Tongue (tissue), 2 donors: ENCODE results near the gene INPP5A. TPM values are rescaled to one million over a fixed set of nuclear protein-coding genes. Genes with fewer than 3 reads are reported as not detected.
"Not testable (repeated sequence)": the region's sequence is repeated elsewhere in the genome, so short reads cannot be mapped to it uniquely, and the experiment has no call there.

Experiments used
- DNase-seq: peaks from one replicate; pipeline ENCODE4 v3.0.0-alpha.2; 2015
- total RNA-seq: library from RNA; depleted of rRNA; stranded (reverse); fragments of >200 nt; gene quantifications from one replicate; pipeline ENCODE4 v1.2.3, GENCODE V29; 2014

The INPP5A gene, protein sequence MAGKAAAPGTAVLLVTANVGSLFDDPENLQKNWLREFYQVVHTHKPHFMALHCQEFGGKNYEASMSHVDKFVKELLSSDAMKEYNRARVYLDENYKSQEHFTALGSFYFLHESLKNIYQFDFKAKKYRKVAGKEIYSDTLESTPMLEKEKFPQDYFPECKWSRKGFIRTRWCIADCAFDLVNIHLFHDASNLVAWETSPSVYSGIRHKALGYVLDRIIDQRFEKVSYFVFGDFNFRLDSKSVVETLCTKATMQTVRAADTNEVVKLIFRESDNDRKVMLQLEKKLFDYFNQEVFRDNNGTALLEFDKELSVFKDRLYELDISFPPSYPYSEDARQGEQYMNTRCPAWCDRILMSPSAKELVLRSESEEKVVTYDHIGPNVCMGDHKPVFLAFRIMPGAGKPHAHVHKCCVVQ
- 115 TPM for total RNA-seq

DNA sequence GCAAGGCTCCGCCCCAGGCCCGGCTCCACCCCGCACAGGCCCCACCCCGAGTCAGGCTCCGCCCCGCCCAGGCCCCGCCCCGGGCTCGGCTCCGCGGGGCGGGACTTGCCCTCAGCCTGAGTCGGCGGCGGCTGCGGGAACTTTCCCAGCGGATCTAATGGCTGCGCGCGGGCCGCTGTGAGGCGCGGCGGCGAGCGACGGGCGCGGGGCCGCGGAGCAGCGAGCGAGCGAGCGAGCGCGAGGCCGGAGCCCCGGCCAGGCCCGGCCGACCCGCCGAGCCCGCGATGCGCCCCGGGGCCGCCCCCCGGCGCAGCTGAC lies at the start of gene INPP5A:
INPP5A (plus strand) TSS at position 104 of the 318 bp plus-strand sequence. CDS start 310 bp downstream, outside the sequence.
- no peak for DNase-seq

DNA sequence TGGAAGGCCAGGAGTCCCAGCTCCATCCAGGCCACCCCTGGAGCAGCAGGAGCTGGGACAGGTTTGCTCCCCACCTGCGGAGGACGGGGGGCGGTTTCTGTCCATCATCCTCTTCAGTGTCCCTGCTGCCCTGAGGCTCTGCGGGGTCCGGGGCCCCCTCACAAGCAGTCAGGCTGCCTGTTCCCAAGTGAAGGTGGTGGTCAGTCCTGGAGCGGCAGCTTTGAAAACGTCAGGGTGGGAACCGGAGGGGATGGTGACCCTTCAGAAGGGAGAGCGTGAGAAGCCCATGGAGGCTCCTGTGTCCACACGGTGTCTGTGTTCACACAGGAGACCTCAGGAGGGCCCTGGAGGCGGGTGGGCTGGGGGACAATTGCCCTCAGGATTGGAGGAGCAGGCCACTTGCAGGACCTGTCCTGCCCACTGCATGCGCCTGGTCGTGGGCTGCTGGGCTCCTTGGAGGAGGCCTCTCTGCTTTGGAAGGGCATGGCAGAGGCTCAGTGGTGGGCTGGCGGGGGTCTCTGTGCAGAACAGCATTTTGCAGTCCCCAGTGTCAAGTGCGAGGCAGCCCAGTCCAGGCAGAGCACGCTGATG lies 49.3 kb upstream of the INPP5A start:
- DNase-seq = no peak

DNA sequence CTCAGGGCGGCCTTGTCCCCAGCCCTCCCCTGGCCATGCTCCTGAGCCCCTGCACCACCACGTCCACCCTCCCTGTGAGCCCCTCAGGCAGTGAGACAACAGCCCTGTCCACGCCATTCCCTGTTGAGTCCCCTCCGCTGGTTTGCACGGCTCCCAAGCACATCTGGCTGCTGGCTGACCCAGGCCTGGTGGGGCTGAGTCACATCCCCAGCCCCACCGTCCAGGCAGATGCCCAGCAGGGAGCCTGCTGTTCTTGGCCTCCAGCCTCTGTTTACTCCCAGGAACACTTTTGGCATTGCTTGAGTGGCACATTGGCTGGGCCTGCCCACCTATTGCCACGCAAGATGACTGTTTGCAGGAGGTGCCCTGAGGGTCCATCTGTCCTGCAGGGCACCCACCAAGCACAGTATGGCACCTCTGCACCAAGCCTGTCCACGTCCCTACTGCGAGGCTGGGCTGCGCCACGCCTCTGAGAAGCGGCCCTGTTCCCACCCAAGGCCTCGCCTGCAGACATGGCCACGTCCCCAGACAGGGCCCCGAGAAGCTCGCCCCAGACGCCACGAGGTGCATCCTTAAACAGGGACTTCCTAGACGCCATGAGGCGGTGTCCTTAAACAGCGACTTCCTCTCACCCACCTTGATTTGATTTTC lies 48.4 kb upstream of the INPP5A start:
- DNase-seq = no peak

DNA sequence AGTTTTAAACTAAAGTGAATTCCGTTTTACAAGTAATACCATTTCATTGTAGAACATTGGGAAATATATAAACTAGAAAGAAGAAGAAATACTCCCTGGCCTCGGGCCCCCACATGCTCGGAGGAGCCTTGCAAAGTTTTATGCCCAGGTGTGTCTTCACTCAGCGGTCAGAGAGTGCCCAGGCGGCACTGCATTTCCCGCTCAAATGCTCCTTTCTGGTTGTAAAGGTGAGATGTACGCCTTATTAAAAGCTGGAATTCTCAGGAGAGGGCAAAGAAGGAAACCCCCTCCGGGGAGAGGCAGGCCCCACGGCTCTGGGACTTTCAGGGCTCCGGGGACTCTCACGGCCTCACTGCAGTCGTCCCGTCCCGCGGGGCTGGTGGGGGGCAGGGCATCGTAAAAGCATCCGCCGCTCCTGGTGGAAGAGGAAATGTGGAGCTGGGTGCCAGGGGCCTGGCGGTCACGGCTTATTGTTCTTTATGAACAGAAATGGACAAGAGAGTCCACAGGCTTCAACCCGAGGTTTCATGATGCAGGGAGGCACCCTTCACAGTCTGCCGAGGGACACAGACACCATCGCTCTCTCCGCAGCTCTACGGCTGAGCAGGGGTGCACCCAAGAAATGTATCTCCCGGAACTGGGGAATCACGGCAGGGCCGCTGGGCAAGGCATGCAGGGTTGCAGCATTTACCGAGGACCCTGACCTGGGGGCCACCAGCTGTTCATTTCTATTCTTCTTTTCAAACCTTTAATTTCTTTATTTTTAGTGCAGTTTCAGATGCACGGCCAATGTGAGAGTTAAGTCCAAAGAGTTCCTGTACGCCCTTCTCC lies 47.7 kb upstream of the INPP5A start:
- no peak for DNase-seq

DNA sequence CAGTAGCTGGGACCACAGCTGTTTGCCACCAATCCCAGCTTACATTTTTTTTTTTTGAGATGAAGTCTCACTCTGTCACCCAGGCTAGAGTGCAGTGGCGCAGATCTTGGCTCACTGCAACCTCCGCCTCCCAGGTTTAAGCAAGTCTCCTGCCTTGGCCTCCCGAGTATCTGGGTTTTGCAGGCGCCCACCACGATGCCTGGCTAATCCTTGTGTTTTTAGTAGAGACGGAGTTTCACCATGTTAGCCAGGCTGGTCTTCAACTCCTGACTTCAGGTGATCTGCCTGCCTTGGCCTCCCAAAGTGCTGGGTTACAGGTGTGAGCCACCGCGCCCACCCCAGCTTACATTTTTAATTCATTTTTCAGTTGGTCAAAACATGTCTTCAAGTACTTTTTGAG lies 46.1 kb upstream of the INPP5A start:
- DNase-seq = not testable (repeated sequence)

DNA sequence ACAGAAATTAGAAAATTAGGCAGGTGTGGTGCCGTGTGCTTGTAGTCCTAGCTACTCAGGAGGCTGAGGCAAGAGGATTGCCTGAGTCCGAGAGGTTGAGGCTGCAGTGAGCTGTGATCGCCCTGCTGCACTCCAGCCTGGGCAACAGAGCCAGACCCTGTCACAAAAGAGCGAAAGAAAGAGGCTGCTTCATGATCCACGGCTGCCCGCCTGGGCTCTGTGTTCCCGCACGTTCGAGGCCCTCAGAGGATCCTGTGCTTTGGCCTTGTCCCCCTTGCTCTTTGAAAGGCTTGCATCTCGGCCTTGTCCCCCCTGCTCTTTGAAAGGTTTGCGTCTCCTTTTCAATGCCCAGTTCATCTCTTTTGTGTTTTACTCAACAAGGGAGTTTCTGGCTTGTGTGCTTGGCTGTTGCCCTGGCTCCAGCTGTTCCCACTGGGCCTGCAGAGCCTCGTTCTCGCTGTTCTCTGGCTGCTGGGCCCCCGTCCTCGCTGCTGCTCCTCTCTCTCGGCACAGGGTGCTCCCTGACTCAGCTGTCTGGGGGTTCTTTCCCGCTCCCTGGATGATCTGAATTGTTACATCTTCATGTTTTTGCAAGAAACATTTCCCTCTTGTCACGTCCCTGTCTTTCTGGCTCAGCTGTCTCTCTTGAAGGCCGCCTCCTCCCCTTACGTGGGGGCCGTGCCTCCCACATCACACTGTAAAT lies 45.1 kb upstream of the INPP5A start:
- peak; percentile 48 for DNase-seq

DNA sequence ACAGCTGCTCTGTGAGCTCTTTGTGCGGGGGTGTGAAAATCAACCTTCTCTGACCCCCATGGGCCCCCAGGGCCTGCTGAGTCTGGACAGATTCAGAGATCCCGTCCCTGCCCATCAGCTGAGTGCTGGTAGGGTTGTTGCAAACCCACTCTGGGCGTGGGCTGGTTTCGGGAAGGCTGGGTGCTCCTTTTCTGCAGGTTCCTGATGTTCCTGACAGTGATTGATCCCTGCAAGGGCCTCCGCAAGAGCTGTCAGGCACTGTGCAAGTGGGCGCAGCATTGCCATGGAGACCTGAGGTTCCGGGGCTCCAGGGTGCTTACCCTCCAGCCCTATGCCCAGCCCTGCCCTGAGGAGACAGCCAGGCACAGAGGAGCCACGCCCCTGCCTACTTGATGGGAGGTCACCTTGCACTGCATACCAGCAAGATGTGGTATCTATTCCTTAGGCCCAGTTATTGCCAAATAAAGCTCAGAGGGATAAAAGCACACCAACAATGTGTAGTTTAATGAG lies 44.3 kb upstream of the INPP5A start:
- no peak for DNase-seq

DNA sequence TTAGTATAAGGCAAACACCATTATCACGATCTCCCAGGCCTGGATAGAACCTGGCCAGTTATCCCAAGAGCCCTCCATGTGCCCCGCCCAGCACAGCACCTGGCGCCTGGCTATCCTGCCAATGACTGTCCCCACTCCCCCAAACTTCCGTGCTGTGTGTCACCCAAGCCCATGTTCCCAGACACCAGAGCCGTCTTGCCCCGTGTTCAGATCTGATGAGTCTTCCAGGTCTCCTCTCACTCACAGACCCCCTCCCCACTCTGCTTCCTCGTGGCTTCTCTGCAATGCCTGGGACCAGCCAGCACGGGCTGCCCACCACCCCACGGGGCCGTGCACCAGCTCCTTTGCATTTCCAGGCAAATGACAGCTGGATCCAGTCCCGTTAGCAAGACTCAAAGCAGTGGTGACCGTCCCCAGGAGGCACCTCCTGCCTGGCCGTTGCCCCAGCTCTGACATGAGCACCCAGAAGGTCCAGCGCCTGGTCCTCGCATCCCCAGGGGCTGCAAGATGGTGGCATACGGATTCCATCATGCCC lies 43.8 kb upstream of the INPP5A start:
- DNase-seq = no peak

DNA sequence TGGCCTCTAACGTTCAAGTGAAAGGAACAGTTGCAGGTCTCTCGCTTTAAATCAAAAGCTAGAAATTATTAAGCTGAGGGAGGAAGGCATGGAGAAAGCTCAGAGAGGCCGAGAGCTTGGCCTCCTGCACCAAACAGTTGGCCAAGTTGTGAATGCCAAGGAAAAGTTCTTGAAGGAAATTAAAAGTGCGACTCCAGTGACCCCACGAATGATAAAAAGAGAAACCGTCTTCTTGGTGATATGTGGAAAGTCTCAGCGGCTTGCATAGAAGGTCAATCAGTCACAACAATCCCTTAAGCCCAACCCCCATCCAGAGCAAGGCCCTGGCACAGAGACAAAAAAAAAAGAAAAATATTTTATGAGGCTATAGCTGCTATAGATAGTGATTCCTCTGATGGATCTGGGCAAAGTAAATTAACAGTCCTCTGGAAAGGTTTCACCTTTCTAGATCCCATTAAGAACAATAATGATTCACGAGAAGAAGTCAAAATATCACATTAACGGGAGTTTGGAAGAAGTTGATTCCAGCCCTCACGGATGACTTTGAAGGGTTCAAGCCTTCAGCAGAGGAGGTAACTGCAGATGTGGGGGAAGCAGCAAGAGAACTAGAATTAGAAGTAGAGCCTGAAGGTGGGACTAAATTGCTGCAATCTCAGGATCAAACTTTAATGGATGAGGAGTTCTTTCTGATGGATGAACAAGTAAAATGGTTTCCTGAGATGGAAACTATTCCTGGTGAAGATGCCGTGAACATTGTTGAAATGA lies 42.5 kb upstream of the INPP5A start:
- DNase-seq = no peak

DNA sequence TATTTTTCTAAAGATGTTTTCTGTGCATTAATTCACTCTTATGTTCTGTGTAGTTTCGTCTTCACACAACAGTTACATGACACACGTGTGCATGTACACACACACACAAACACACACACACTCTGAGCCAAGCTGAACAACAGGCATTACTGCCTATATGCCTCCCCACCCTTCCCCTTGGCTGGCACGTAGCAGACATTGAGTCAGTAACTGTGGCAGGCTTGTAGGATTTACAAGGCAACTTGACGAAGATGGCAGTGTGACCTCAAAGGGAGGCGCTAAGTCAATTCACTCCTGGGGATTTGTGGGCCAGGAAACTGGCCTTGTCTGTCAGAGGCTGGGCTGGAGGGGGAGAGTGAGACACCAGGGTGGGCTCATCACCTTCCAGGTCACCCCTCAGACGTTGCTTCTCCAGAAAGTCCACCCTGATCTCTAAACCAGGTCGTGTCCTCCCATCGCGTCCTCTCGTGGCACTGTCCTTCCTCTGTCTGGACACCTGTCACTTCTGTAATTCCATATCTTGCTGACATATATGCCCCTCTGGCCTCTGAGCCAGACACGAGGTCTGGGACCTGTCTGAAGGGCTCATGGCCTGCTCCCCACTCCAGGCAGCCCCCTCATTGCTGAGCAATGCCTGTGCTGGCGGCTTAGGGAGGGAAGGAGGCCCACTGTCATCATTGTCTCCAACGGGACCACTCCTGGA lies 41.1 kb upstream of the INPP5A start:
- DNase-seq = peak; percentile 35

DNA sequence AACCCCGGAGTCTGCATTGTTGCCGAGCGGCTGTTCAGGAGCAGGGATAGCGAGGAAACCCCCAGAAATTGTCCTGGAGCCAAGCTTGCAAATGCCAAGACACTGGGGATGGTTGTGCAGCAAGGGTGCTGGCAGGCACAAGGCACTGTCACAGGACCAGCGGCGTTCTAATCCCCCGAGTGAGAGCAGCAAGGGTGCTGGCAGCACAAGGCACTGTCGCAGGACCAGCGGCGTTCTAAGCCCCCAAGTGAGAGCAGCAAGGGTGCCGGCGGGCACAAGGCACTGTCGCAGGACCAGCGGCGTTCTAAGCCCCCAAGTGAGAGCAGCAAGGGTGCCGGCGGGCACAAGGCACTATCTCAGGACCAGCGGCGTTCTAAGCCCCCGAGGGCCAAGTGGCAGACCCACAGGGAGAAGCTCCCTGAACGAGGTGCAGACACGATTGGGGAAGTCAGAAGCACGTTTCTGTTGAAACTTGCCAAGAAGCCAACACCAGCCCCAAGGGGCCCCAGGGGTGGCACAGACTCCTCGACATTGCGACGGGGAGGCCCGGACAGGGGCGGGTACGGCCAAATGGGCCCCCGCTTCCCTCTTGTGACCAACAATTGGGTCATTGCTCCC lies 40.4 kb upstream of the INPP5A start:
- no peak for DNase-seq

DNA sequence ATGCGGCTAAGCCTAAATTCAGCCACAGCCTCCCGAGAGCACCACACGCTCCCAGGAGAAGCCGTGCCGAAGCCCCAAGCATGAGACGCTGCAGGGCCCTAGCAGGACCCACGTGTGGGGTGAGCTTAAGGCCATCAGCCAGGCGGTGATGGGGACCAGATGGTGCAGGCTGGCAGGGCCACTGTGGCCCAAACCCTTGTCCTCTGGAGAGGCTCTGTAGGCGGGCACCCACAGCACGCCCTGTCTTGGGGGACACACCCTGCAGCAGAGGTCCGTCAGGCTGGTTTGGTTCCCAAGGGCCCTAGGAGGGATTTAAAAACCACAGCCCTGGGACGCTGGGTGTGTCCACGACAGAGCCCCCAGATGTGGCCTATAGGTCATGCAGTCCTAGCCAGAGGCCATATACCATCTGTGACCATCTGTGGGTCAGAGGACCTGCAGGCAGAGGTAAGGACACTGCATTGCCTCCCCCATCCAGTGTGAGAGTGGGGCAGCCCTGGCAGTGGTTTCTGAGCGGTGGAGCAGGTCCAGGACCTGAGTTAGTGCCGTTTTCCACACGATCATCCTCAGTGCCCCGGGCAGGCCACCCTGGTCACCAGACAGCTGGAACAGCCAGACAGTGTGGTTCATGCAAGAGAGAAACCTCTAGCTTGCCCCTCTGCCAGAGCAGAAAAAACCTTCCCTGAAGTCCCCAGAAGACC lies 39.6 kb upstream of the INPP5A start:
- DNase-seq = no peak

DNA sequence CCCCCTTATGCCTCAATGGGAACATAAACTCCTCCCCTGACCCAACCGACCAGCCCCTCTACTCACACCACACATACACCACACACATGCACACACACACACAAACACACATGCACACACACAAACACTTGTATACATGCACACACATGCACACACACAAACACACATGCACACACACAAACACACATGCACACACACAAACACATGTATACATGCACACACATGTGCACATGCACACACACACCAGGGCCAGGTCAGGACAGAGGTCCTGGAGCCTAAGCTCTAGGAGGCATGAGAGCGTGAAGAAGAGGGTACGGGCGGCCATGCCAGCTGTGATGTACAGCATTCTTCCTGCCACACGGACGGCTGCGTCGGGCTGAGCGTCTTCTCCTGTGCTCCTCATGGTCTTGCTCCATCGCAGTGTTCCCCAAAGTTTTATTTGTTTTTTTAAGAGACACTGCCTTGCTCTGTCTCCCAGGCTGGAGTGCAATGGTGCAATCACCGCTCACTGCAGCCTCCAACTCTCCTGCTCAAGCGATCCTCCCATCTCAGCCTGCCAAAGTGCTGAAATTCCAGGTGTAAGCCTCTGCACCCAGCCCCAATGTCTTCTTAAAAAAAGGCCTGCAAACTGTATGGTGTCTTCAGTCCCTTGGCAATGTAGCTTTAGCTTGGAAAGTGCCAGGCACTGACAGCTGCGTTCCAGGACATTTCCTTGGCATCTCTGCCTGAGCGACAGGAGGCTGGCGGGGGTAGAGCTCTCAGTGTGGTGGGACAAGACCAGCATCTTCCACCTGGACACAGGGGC lies 38.8 kb upstream of the INPP5A start:
- DNase-seq = no peak

DNA sequence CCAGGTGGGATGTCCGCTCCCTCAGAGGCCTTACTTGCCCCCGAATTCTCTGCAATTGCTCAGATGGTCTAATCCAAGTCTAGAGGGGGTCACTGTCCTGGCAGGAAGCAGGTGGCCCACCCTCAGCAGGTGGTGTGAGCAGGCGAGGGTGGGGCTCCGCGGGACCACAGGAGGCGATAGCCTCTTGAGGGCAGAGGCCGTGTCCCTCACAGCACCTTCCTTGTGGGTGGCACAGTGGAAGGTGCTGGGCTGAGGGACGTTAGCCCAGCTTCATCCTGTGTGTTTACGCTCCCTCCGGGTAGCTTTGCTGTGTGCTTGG lies 38.3 kb upstream of the INPP5A start:
- no peak for DNase-seq

DNA sequence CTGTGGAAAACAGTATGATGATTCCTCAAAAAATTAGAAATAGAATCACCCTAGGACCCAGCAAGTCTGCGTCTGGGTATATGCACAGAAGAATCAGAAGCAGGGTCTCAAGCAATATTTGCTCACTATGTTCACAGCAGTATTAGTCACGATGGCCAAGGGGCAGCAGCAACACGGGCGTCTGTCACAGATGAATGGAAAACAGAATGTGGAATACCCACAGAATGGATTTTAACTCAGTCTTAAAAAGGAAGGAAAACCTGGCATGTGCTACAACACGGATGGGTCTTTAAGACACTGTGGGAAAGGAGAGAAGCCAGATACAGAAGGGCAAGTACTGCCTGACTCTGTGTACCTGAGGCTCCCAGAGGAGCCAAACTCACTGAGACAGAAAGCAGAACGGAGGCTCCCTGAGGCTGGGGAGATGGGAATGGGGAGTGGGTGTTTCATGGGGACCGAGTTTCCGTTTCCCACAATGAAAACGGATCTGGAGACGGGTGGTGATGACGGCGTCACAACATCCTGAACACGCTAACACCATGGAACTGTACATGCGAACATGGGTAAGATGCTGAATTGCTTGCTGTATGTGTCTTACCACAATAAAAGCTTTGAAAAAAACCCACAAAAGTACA lies 36.7 kb upstream of the INPP5A start:
- no peak for DNase-seq

DNA sequence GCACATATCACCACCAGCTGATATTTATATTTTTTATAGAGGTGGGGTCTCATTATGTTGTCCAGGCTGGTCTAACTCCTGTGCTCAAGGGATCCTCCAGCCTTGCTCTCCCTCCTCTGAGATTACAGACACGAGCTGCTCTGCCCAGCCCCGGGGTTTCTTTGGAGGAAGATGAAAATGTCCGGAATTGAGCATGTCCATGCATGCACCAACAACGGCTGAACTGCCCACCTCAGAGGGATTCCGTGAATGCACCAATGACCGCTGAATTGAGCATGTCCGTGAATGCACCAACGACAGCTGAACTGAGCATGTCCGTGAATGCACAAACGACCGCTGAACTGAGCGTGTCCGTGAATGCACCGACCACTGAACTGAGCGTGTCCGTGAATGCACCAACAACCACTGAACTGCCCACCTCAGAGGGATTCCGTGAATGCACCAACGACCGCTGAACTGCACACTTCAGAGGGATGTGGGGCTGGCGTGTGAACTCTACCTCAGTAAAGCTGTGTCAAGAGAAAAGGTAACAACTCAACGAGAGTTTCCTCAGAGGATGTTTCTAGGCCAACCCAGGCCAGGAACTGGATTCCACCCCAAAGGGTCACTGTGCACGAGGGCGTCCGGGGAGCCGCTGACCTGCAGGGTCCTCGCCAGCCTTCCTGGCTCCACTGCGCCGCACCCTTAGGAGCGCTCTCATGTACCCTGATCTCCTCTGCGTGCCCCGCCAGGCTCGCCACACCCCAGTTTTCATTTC lies 34.9 kb upstream of the INPP5A start:
- no peak for DNase-seq
